C4-2B (cell line): Measurements from ENCODE around the gene ADAM19.

Source experiments
- CTCF ChIP-seq: fragments of 450-650 bp; conservative IDR thresholded peaks from 2 replicates; pipeline ENCODE4 v1.5.1; 2017; ENCODE audit warnings: mild to moderate bottlenecking
- ZFX ChIP-seq: fragments of 450-650 bp; IDR thresholded peaks from 2 replicates; pipeline ENCODE4 v1.6.1; 2017

GRCh38 chr5:157506981-157507780 lies 68.4 kb downstream of the ADAM19 start:
- TF ChIP-seq CTCF = no peak
- no peak for TF ChIP-seq ZFX
